ENCODE measurements around the gene TTC33.

TTC33 gene

GRCh38 chr5:40511801-40512200 is 244.0 kb downstream of the TTC33 start:
- H3K4me2 ChIP-seq = no peak overlapping the region
- no peak overlapping the region for H3K9ac ChIP-seq
- H2AFZ ChIP-seq (ENCODE audit: low read depth) = no peak overlapping the region
- H3K27ac ChIP-seq = no peak overlapping the region
- no peak for TF ChIP-seq CTCF (conservative IDR thresholded peaks at IDR 0.05; ENCODE audit: low read depth, low read length)
- H3K4me3 ChIP-seq (IDR thresholded peaks at IDR 0.05; ENCODE audit: insufficient read depth, low read depth, low read length) = no peak overlapping the region
- H3K36me3 ChIP-seq (ENCODE audit: insufficient read depth) = no peaks in the 10 kb centered on the region
- no peaks in the 10 kb centered on the region for H3K4me1 ChIP-seq (ENCODE audit: low read depth, poor library complexity, severe bottlenecking)
- H3K27me3 ChIP-seq (ENCODE audit: insufficient read depth, low read depth) = no peaks in the 10 kb centered on the region
- no peaks in the 10 kb centered on the region for H3K79me2 ChIP-seq (ENCODE audit: insufficient read depth, low read depth)
- H4K20me1 ChIP-seq (ENCODE audit: insufficient read depth) = no peaks in the 10 kb centered on the region

- no peak overlapping the region for H3K9ac ChIP-seq
- no peak overlapping the region for H3K4me2 ChIP-seq
- no peaks in the 10 kb centered on the region for H3K27me3 ChIP-seq (ENCODE audit: insufficient read depth, low read depth)
- H4K20me1 ChIP-seq (ENCODE audit: insufficient read depth) = no peaks in the 10 kb centered on the region
- no peaks in the 10 kb centered on the region for H3K4me1 ChIP-seq (ENCODE audit: low read depth, poor library complexity, severe bottlenecking)
- no peak overlapping the region for H3K27ac ChIP-seq
- H2AFZ ChIP-seq (ENCODE audit: low read depth) = no peak overlapping the region
- no peaks in the 10 kb centered on the region for H3K36me3 ChIP-seq (ENCODE audit: insufficient read depth)
- no peak for TF ChIP-seq CTCF (conservative IDR thresholded peaks at IDR 0.05; ENCODE audit: low read depth, low read length)
- no peak overlapping the region for H3K4me3 ChIP-seq (IDR thresholded peaks at IDR 0.05; ENCODE audit: insufficient read depth, low read depth, low read length)
- no peaks in the 10 kb centered on the region for H3K79me2 ChIP-seq (ENCODE audit: insufficient read depth, low read depth)
Observed at GRCh38 chr5:40507095-40507494, 248.7 kb downstream of the TTC33 start.

GRCh38 chr5:40505031-40505430 is 250.7 kb downstream of the TTC33 start:
- Histone ChIP-seq H3K27ac (no peak overlapping the region), H4K20me1 (ENCODE audit: insufficient read depth) (no peaks in the 10 kb centered on the region), H3K79me2 (ENCODE audit: insufficient read depth, low read depth) (no peaks in the 10 kb centered on the region), H3K4me1 (ENCODE audit: low read depth, poor library complexity, severe bottlenecking) (no peaks in the 10 kb centered on the region), H2AFZ (ENCODE audit: low read depth) (no peak overlapping the region), H3K36me3 (ENCODE audit: insufficient read depth) (no peaks in the 10 kb centered on the region), H3K4me2 (no peak overlapping the region), H3K9ac (no peak overlapping the region), H3K27me3 (ENCODE audit: insufficient read depth, low read depth) (no peaks in the 10 kb centered on the region), H3K4me3 (IDR thresholded peaks at IDR 0.05; ENCODE audit: insufficient read depth, low read depth, low read length) (no peak overlapping the region)
- no peak for TF ChIP-seq CTCF (conservative IDR thresholded peaks at IDR 0.05; ENCODE audit: low read depth, low read length)

DNA sequence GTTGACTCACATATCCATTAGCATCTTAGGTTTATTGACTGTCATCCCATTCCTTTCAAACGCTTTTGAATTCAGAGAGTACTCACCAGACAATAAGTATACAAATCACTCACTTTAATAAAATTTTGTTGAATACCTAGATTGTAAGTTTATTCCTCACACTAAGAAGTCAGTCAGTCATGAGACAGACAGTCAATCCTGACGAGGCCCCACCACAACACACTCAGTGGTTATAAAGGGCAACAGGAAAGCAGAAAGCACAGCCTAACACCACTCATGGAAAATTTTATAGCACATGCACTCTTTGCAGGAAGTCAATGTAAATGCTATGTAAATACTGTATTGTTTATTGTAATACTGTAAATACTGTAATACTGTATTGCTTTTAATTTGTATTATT is 252.3 kb downstream of the TTC33 start:
- H3K27ac ChIP-seq = no peak overlapping the region
- no peak overlapping the region for H3K4me2 ChIP-seq
- H3K79me2 ChIP-seq (ENCODE audit: insufficient read depth, low read depth) = no peaks in the 10 kb centered on the region
- H3K9ac ChIP-seq = no peak overlapping the region
- no peaks in the 10 kb centered on the region for H4K20me1 ChIP-seq (ENCODE audit: insufficient read depth)
- H3K36me3 ChIP-seq (ENCODE audit: insufficient read depth) = no peaks in the 10 kb centered on the region
- TF ChIP-seq CTCF (conservative IDR thresholded peaks at IDR 0.05; ENCODE audit: low read depth, low read length) = no peak
- no peak overlapping the region for H2AFZ ChIP-seq (ENCODE audit: low read depth)
- H3K27me3 ChIP-seq (ENCODE audit: insufficient read depth, low read depth) = no peaks in the 10 kb centered on the region
- H3K4me1 ChIP-seq (ENCODE audit: low read depth, poor library complexity, severe bottlenecking) = no peaks in the 10 kb centered on the region
- H3K4me3 ChIP-seq (IDR thresholded peaks at IDR 0.05; ENCODE audit: insufficient read depth, low read depth, low read length) = no peak overlapping the region

GRCh38 chr5:40502736-40503135 is 253.0 kb downstream of the TTC33 start:
- Histone ChIP-seq H3K79me2 (ENCODE audit: insufficient read depth, low read depth) (no peaks in the 10 kb centered on the region), H3K27me3 (ENCODE audit: insufficient read depth, low read depth) (no peaks in the 10 kb centered on the region), H3K36me3 (ENCODE audit: insufficient read depth) (no peaks in the 10 kb centered on the region), H3K4me1 (ENCODE audit: low read depth, poor library complexity, severe bottlenecking) (no peaks in the 10 kb centered on the region), H3K9ac (no peak overlapping the region), H3K4me2 (no peak overlapping the region), H3K4me3 (IDR thresholded peaks at IDR 0.05; ENCODE audit: insufficient read depth, low read depth, low read length) (no peak overlapping the region), H3K27ac (no peak overlapping the region), H2AFZ (ENCODE audit: low read depth) (no peak overlapping the region), H4K20me1 (ENCODE audit: insufficient read depth) (no peaks in the 10 kb centered on the region)
- TF ChIP-seq CTCF (conservative IDR thresholded peaks at IDR 0.05; ENCODE audit: low read depth, low read length) = no peak

Measured in KMS-11 (cell line).